GM12892 (cell line): ENCODE results near the gene KANSL3.

Source experiments
- POLR2AphosphoS5 ChIP-seq: IDR thresholded peaks from 2 replicates; pipeline ENCODE4 v1.6.1; 2011; ENCODE audit warnings: low read depth, low read length, control low read depth
- TAF1 ChIP-seq: IDR thresholded peaks from 2 replicates; pipeline ENCODE4 v1.6.1; 2011; ENCODE audit warnings: low read depth, mild to moderate bottlenecking, control low read depth, low read length, borderline replicate concordance

GRCh38 chr2:96558061-96558460, 80.1 kb downstream of the KANSL3 start:
- TF ChIP-seq TAF1 (no peak), POLR2AphosphoS5 (no peak)
